H1 (cell line): ENCODE results near the gene CNTROB. TPM values are rescaled to one million over a fixed set of nuclear protein-coding genes. Genes with fewer than 3 reads are reported as not detected.

Experiments
- HDAC2 ChIP-seq, 2 experiments: fragments of 300-600 bp in 1 of 2; sonication (generic) in 1 of 2; IDR thresholded peaks; 2 replicates each; pipeline ENCODE4 v1.6.1; 2011 to 2012; ENCODE audit warnings: low read depth in 2 of 2, low read length in 2 of 2, mild to moderate bottlenecking in 2 of 2, moderate library complexity in 2 of 2, borderline replicate concordance in 1 of 2, inconsistent platforms in 1 of 2
- POU5F1 ChIP-seq: IDR thresholded peaks from 2 replicates; pipeline ENCODE4 v1.6.1; 2011; ENCODE audit warnings: low read depth, mild to moderate bottlenecking, low read length, moderate library complexity
- RNF2 ChIP-seq: fragments of 200-900, 300-1000 bp; sonication (generic); IDR thresholded peaks from 2 replicates; pipeline ENCODE4 v1.7.1; 2016; ENCODE audit warnings: borderline replicate concordance, low read depth, mild to moderate bottlenecking, antibody characterized with exemption, low read length; ENCODE audit not compliant: poor library complexity, severe bottlenecking; ENCODE audit errors: missing control alignments
- SP2 ChIP-seq: IDR thresholded peaks from 2 replicates; pipeline ENCODE4 v1.6.1; 2012; ENCODE audit warnings: mild to moderate bottlenecking, low read length, inconsistent platforms
- TCF12 ChIP-seq: IDR thresholded peaks from 2 replicates; pipeline ENCODE4 v1.6.1; 2011; ENCODE audit warnings: low read depth, mild to moderate bottlenecking, low read length
- TEAD4 ChIP-seq: IDR thresholded peaks from 2 replicates; pipeline ENCODE4 v1.6.1; 2012; ENCODE audit warnings: low read depth, low read length, inconsistent platforms, mixed read lengths
- polyA plus RNA-seq, 7 experiments: library from polyadenylated mRNA; depleted of rRNA in 3 of 7; stranded (reverse) in 5 of 7; unstranded in 2 of 7; fragments of >200 nt in 5 of 7; fragments of 200-250 nt in 2 of 7; gene quantifications; 1 replicate in 5 of 7; 2 replicates in 1 of 7; 4 replicates in 1 of 7; pipeline versions ENCODE4 v1.2.1 to v1.2.3, GENCODE V29; 2011 to 2013; ENCODE audit warnings: missing spikeins in 2 of 7, mixed read lengths in 2 of 7
- total RNA-seq: library from RNA; stranded (reverse); fragmentation: NEBNext Ultra II Directional; extraction: Animal tissue kit (Norgen Biotek cat#: 25700); gene quantifications from 2 replicates; pipeline ENCODE4 v1.2.1, GENCODE V29; 2021

The CNTROB gene
- total and polyA plus RNA-seq, 2 of the 8 experiments (the other 6 are each of a cell fraction or from before 2014, with no cell fraction given) = 20.5 to 31.9 TPM

- TF ChIP-seq POU5F1 (no peak), TEAD4 (peak; percentile 57; the same call in 1 of the 2 replicates), RNF2 (no peak), HDAC2 (IDR thresholded peaks at IDR 0.05; ENCODE audit: borderline replicate concordance in 1 of 2, low read depth in 2 of 2, low read length in 2 of 2) (no peak), TCF12 (no peak), SP2 (no peak)
These were observed 9.0 kb upstream of the CNTROB start (continued) for GRCh38 chr17:7922845-7923628.
